Heart left ventricle (tissue), 13 donors: ENCODE data around the gene APPL2.

Experiments
- POLR2A ChIP-seq, 2 donors: fragments of 450-650 bp; IDR thresholded peaks; one replicate each; pipeline ENCODE4 v1.6.1; 2017; ENCODE audit warnings: antibody characterized with exemption in 2 of 2, mild to moderate bottlenecking in 2 of 2, moderate library complexity in 2 of 2
- TF ChIP-seq, protein P1 (sequence below), 12 donors: fragments of 200-600 bp; sonication (generic) in 4 of 12; IDR thresholded peaks; one replicate each; pipeline versions ENCODE4 v1.5.0 to v1.8.0; 2018 to 2022; ENCODE audit warnings: antibody characterized with exemption in 12 of 12, mild to moderate bottlenecking in 5 of 12
- donor health status: ischemic (EF 13 %, LVEDD 7.1; RV severe dilation, severe dysfunction).
- donor health status: DM: no; HTN: yes; CAD: no.
- donor health status: DM: no; HTN: no; CAD: no.
- donor health status: ischemic (EF 25% LVEDD 6.9; RV normal size, moderate dysfunction).
- donor health status: ischemic (EF 25% LVEDD 5.7; RV mildly dilated, moderate dysfunction).
- donor health status: ischemic (EF 35%, LVEDD 5.7; RV mildly dilated, moderate dysfunction).
- donor health status: nonischemic (EF 11% LVEDD 7.7; RV severe dilation, severe dysfunction).
- donor health status: DM: yes; HTN: yes; CAD: no.
- donor health status: PGD.
- donor health status: ischemic (EF 29% LVEDD 5.4; RV normal size, mild dysfunction).
- donor health status: nonischemic (EF 23%, LVEDD 6.1; RV moderate dilation, normal function).

GRCh38 chr12:105240228-105240627 lies 4.3 kb upstream of the APPL2 start:
- TF ChIP-seq, protein P1, sequence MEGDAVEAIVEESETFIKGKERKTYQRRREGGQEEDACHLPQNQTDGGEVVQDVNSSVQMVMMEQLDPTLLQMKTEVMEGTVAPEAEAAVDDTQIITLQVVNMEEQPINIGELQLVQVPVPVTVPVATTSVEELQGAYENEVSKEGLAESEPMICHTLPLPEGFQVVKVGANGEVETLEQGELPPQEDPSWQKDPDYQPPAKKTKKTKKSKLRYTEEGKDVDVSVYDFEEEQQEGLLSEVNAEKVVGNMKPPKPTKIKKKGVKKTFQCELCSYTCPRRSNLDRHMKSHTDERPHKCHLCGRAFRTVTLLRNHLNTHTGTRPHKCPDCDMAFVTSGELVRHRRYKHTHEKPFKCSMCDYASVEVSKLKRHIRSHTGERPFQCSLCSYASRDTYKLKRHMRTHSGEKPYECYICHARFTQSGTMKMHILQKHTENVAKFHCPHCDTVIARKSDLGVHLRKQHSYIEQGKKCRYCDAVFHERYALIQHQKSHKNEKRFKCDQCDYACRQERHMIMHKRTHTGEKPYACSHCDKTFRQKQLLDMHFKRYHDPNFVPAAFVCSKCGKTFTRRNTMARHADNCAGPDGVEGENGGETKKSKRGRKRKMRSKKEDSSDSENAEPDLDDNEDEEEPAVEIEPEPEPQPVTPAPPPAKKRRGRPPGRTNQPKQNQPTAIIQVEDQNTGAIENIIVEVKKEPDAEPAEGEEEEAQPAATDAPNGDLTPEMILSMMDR (IDR thresholded peaks at IDR 0.05) = no peak
- no peak for TF ChIP-seq POLR2A (IDR thresholded peaks at IDR 0.05)
